ENCODE data around the gene TMEFF2. TPM values are rescaled to one million over a fixed set of nuclear protein-coding genes. Genes with fewer than 3 reads are reported as not detected.

TMEFF2 gene
- total and polyA plus RNA-seq, 2 experiments from 2014 or later = 1.7 to 2.2 TPM

- Mint-ChIP-seq H3K27me3 (ENCODE audit: insufficient read depth, low read depth, poor library complexity) (peaks cover 1% of the 10 kb centered on the region), H3K9me3 (no peaks in the 10 kb centered on the region), H3K36me3 (ENCODE audit: low read depth) (no peaks in the 10 kb centered on the region), H3K27ac (no peak overlapping the region), H3K4me3 (no peak overlapping the region), H3K4me1 (no peaks in the 10 kb centered on the region)
- Histone ChIP-seq H3K4me2 (no peak overlapping the region), H3K9me2 (ENCODE audit: insufficient read depth) (peaks cover 10% of the 10 kb centered on the region; the same call in 1 of the 2 replicates), H3K27ac (ENCODE audit: low read depth) (no peak overlapping the region), H3K27me3 (ENCODE audit: insufficient read depth) (no peaks in the 10 kb centered on the region), H3K79me2 (replicated peaks; ENCODE audit: insufficient read depth) (no peaks in the 10 kb centered on the region), H3K4me1 (ENCODE audit: insufficient read depth) (no peaks in the 10 kb centered on the region), H3K36me3 (ENCODE audit: insufficient read depth) (no peaks in the 10 kb centered on the region), H4K20me1 (replicated peaks; ENCODE audit: insufficient read depth) (no peaks in the 10 kb centered on the region), H3F3A (replicated peaks; ENCODE audit: low read depth) (no peaks in the 10 kb centered on the region), H3K4me3 (no peak overlapping the region), H2AFZ (no peak overlapping the region)
- DNase-seq (ENCODE audit: low spot score) = no peak
- TF ChIP-seq EZH2 (IDR thresholded peaks at IDR 0.05; ENCODE audit: low read depth, unreplicated experiment) (no peak), ETS1 (IDR thresholded peaks at IDR 0.05) (no peak), EZH2phosphoT487 (IDR thresholded peaks at IDR 0.05; ENCODE audit: unreplicated experiment) (no peak), CREB1 (CRISPR knock-in tag; IDR thresholded peaks at IDR 0.05; ENCODE audit: low read depth) (no peak)
- no peak for ATAC-seq
Observed at GRCh38 chr2:191965733-191966132, 229.0 kb downstream of the TMEFF2 start.

DNA sequence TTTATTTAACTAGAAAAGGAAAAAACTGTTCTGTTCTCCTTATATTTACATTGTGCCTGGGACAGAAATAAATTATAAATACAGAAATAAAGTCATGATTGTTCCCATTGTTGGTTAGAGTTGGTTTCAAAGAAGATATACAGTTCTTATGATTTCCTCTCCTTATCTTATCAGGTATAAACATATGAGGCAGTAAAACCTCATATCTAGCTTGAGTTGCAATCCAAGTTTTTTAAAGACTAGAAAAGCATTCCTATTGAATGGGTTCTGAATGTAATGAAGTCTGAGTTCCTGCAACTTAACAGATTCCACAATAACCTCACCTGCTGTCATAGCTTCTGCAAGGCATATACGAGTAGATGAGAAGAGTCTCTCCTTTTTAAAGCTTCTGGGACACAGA, 233.2 kb downstream of the TMEFF2 start:
- Mint-ChIP-seq H3K27ac (no peak overlapping the region), H3K27me3 (ENCODE audit: insufficient read depth, low read depth, poor library complexity) (peaks cover 1% of the 10 kb centered on the region), H3K9me3 (no peaks in the 10 kb centered on the region), H3K4me1 (no peaks in the 10 kb centered on the region), H3K4me3 (no peak overlapping the region), H3K36me3 (ENCODE audit: low read depth) (no peaks in the 10 kb centered on the region)
- Histone ChIP-seq H2AFZ (no peak overlapping the region), H3F3A (replicated peaks; ENCODE audit: low read depth) (no peaks in the 10 kb centered on the region), H3K79me2 (replicated peaks; ENCODE audit: insufficient read depth) (no peaks in the 10 kb centered on the region), H3K4me1 (ENCODE audit: insufficient read depth) (no peaks in the 10 kb centered on the region), H3K36me3 (ENCODE audit: insufficient read depth) (no peaks in the 10 kb centered on the region), H3K27ac (ENCODE audit: low read depth) (no peak overlapping the region), H3K9me2 (ENCODE audit: insufficient read depth) (peaks cover 10% of the 10 kb centered on the region; the same call in 1 of the 2 replicates), H4K20me1 (replicated peaks; ENCODE audit: insufficient read depth) (no peaks in the 10 kb centered on the region), H3K4me3 (no peak overlapping the region), H3K4me2 (no peak overlapping the region), H3K27me3 (ENCODE audit: insufficient read depth) (no peaks in the 10 kb centered on the region)
- no peak for DNase-seq (ENCODE audit: low spot score)
- no peak for ATAC-seq
- no peak for TF ChIP-seq CTCF (conservative IDR thresholded peaks at IDR 0.05; ENCODE audit: low read depth in 2 of 2)
- no peak for TF ChIP-seq CREB1 (CRISPR knock-in tag; IDR thresholded peaks at IDR 0.05; ENCODE audit: low read depth)
- no peak for TF ChIP-seq STAT1 (IDR thresholded peaks at IDR 0.05; ENCODE audit: unreplicated experiment)
- TF ChIP-seq, protein P1, sequence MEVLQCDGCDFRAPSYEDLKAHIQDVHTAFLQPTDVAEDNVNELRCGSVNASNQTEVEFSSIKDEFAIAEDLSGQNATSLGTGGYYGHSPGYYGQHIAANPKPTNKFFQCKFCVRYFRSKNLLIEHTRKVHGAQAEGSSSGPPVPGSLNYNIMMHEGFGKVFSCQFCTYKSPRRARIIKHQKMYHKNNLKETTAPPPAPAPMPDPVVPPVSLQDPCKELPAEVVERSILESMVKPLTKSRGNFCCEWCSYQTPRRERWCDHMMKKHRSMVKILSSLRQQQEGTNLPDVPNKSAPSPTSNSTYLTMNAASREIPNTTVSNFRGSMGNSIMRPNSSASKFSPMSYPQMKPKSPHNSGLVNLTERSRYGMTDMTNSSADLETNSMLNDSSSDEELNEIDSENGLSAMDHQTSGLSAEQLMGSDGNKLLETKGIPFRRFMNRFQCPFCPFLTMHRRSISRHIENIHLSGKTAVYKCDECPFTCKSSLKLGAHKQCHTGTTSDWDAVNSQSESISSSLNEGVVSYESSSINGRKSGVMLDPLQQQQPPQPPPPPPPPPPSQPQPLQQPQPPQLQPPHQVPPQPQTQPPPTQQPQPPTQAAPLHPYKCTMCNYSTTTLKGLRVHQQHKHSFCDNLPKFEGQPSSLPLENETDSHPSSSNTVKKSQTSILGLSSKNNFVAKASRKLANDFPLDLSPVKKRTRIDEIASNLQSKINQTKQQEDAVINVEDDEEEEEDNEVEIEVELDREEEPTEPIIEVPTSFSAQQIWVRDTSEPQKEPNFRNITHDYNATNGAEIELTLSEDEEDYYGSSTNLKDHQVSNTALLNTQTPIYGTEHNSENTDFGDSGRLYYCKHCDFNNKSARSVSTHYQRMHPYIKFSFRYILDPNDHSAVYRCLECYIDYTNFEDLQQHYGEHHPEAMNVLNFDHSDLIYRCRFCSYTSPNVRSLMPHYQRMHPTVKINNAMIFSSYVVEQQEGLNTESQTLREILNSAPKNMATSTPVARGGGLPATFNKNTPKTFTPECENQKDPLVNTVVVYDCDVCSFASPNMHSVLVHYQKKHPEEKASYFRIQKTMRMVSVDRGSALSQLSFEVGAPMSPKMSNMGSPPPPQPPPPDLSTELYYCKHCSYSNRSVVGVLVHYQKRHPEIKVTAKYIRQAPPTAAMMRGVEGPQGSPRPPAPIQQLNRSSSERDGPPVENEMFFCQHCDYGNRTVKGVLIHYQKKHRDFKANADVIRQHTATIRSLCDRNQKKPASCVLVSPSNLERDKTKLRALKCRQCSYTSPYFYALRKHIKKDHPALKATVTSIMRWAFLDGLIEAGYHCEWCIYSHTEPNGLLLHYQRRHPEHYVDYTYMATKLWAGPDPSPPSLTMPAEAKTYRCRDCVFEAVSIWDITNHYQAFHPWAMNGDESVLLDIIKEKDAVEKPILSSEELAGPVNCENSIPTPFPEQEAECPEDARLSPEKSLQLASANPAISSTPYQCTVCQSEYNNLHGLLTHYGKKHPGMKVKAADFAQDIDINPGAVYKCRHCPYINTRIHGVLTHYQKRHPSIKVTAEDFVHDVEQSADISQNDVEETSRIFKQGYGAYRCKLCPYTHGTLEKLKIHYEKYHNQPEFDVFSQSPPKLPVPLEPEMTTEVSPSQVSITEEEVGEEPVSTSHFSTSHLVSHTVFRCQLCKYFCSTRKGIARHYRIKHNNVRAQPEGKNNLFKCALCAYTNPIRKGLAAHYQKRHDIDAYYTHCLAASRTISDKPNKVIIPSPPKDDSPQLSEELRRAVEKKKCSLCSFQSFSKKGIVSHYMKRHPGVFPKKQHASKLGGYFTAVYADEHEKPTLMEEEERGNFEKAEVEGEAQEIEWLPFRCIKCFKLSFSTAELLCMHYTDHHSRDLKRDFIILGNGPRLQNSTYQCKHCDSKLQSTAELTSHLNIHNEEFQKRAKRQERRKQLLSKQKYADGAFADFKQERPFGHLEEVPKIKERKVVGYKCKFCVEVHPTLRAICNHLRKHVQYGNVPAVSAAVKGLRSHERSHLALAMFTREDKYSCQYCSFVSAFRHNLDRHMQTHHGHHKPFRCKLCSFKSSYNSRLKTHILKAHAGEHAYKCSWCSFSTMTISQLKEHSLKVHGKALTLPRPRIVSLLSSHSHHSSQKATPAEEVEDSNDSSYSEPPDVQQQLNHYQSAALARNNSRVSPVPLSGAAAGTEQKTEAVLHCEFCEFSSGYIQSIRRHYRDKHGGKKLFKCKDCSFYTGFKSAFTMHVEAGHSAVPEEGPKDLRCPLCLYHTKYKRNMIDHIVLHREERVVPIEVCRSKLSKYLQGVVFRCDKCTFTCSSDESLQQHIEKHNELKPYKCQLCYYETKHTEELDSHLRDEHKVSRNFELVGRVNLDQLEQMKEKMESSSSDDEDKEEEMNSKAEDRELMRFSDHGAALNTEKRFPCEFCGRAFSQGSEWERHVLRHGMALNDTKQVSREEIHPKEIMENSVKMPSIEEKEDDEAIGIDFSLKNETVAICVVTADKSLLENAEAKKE (CRISPR knock-in tag; IDR thresholded peaks at IDR 0.05) = no peak
- TF ChIP-seq NANOG (IDR thresholded peaks at IDR 0.05; ENCODE audit: borderline replicate concordance) = no peak
- TF ChIP-seq, protein P2, sequence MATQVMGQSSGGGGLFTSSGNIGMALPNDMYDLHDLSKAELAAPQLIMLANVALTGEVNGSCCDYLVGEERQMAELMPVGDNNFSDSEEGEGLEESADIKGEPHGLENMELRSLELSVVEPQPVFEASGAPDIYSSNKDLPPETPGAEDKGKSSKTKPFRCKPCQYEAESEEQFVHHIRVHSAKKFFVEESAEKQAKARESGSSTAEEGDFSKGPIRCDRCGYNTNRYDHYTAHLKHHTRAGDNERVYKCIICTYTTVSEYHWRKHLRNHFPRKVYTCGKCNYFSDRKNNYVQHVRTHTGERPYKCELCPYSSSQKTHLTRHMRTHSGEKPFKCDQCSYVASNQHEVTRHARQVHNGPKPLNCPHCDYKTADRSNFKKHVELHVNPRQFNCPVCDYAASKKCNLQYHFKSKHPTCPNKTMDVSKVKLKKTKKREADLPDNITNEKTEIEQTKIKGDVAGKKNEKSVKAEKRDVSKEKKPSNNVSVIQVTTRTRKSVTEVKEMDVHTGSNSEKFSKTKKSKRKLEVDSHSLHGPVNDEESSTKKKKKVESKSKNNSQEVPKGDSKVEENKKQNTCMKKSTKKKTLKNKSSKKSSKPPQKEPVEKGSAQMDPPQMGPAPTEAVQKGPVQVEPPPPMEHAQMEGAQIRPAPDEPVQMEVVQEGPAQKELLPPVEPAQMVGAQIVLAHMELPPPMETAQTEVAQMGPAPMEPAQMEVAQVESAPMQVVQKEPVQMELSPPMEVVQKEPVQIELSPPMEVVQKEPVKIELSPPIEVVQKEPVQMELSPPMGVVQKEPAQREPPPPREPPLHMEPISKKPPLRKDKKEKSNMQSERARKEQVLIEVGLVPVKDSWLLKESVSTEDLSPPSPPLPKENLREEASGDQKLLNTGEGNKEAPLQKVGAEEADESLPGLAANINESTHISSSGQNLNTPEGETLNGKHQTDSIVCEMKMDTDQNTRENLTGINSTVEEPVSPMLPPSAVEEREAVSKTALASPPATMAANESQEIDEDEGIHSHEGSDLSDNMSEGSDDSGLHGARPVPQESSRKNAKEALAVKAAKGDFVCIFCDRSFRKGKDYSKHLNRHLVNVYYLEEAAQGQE (IDR thresholded peaks at IDR 0.05; ENCODE audit: unreplicated experiment) = no peak
- no peak for TF ChIP-seq EZH2 (IDR thresholded peaks at IDR 0.05; ENCODE audit: low read depth, unreplicated experiment)
